Calu3 (cell line): ENCODE measurements around the gene CHRNE. TPM values are rescaled to one million over a fixed set of nuclear protein-coding genes. Genes with fewer than 3 reads are reported as not detected.

ENCODE experiments used
- BruUV-seq: library from RNA; stranded (reverse); fragments of 400-500 nt; replicated peaks from 2 replicates; lab custom pipeline; 2021; lab: Mats Ljungman, UMichigan
- CTCF ChIA-PET: fragments of 300-600 bp; sonication (Branson Sonifier 250); formaldehyde crosslinking; loops from one replicate; lab custom pipeline; 2022; ENCODE audit warnings: antibody characterized with exemption; lab: Charles Lee
- DNase-seq: peaks from one replicate; pipeline ENCODE4 v3.0.0; 2022
- H3K27ac Mint-ChIP-seq: one replicate; pipeline ENCODE4 v1.8.0; 2022; ENCODE audit warnings: mixed read lengths; ENCODE audit not compliant: unreplicated experiment
- H3K27me3 Mint-ChIP-seq: one replicate; pipeline ENCODE4 v1.8.0; 2022; ENCODE audit warnings: mixed read lengths; ENCODE audit not compliant: unreplicated experiment
- H3K36me3 Mint-ChIP-seq: one replicate; pipeline ENCODE4 v1.8.0; 2022; ENCODE audit warnings: mild to moderate bottlenecking, moderate library complexity, mixed read lengths; ENCODE audit not compliant: insufficient read depth, unreplicated experiment
- H3K4me1 Mint-ChIP-seq: one replicate; pipeline ENCODE4 v1.8.0; 2022; ENCODE audit warnings: mild to moderate bottlenecking, low read depth, mixed read lengths; ENCODE audit not compliant: unreplicated experiment
- H3K4me3 Mint-ChIP-seq: one replicate; pipeline ENCODE4 v1.8.0; 2022; ENCODE audit warnings: mild to moderate bottlenecking, low read depth, moderate library complexity, mixed read lengths; ENCODE audit not compliant: unreplicated experiment
- H3K9me3 Mint-ChIP-seq: one replicate; pipeline ENCODE4 v1.8.0; 2022; ENCODE audit warnings: low read depth, mixed read lengths; ENCODE audit not compliant: unreplicated experiment
- intact Hi-C: fragments of 100-400 bp; cut with micrococcal nuclease; formaldehyde crosslinking; loops from one replicate; pipeline ENCODE4 v1.10.0; 2022; ENCODE audit not compliant: unreplicated experiment
- total RNA-seq: library from RNA; stranded (reverse); gene quantifications from 2 replicates; pipeline ENCODE4 v1.2.3, GENCODE V29; 2022
- TF ChIP-seq, protein P1 (sequence below): fragments of 200-600 bp; IDR thresholded peaks from one replicate; pipeline ENCODE4 v1.8.0; 2022; ENCODE audit warnings: antibody characterized with exemption; ENCODE audit not compliant: unreplicated experiment

The CHRNE gene
- total RNA-seq, 1 experiment from 2014 or later = 0.19 TPM

DNA sequence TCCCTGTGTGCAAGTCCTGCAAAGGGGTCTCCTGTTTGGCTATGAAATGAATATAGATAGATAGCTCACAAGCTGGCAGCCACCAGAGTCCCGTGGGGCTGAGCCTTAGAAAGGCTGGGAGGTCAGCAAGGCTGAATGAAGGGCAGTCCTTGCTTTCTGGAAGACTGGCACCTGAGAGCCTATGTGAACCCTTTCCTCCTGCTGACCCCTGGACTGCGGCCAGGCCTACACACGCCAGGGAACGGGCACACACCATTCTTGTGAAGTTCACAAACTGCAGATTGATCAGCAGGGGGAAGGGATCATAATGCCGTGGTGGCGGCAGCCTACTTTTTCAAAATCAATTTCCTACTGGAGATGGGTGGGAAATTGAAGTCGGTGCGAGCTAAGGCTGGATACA, 4.5 kb downstream of the CHRNE start:
- BruUV-seq = no TSS peak
- CTCF ChIA-PET = no interaction called here
- H3K27me3 Mint-ChIP-seq = no peaks in the 10 kb centered on the region
- no peak overlapping the region for H3K27ac Mint-ChIP-seq
- H3K9me3 Mint-ChIP-seq = no peaks in the 10 kb centered on the region
- TF ChIP-seq, protein P1, sequence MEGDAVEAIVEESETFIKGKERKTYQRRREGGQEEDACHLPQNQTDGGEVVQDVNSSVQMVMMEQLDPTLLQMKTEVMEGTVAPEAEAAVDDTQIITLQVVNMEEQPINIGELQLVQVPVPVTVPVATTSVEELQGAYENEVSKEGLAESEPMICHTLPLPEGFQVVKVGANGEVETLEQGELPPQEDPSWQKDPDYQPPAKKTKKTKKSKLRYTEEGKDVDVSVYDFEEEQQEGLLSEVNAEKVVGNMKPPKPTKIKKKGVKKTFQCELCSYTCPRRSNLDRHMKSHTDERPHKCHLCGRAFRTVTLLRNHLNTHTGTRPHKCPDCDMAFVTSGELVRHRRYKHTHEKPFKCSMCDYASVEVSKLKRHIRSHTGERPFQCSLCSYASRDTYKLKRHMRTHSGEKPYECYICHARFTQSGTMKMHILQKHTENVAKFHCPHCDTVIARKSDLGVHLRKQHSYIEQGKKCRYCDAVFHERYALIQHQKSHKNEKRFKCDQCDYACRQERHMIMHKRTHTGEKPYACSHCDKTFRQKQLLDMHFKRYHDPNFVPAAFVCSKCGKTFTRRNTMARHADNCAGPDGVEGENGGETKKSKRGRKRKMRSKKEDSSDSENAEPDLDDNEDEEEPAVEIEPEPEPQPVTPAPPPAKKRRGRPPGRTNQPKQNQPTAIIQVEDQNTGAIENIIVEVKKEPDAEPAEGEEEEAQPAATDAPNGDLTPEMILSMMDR = no peak
- peaks cover 9% of the 10 kb centered on the region for H3K4me1 Mint-ChIP-seq
- intact Hi-C loops = no loop called here
- no peak for DNase-seq
- peaks cover 30% of the 10 kb centered on the region for H3K36me3 Mint-ChIP-seq
- H3K4me3 Mint-ChIP-seq = no peak overlapping the region

- Mint-ChIP-seq H3K4me1 (peaks cover 4% of the 10 kb centered on the region), H3K4me3 (no peak overlapping the region), H3K27ac (no peak overlapping the region), H3K9me3 (no peaks in the 10 kb centered on the region), H3K27me3 (no peaks in the 10 kb centered on the region), H3K36me3 (peaks cover 30% of the 10 kb centered on the region)
- no TSS peak for BruUV-seq
- no peak for DNase-seq
- intact Hi-C loops = no loop called here
- TF ChIP-seq, protein P1 = no peak
- CTCF ChIA-PET = no interaction called here
Observed at GRCh38 chr17:4897785-4898184, 5.1 kb downstream of the CHRNE start.

- H3K27ac Mint-ChIP-seq = no peak overlapping the region
- H3K4me1 Mint-ChIP-seq = no peaks in the 10 kb centered on the region
- intact Hi-C loops = no loop called here
- peaks cover 35% of the 10 kb centered on the region for H3K36me3 Mint-ChIP-seq
- H3K9me3 Mint-ChIP-seq = no peaks in the 10 kb centered on the region
- H3K27me3 Mint-ChIP-seq = no peaks in the 10 kb centered on the region
- no TSS peak for BruUV-seq
- no peak for DNase-seq
- no peak overlapping the region for H3K4me3 Mint-ChIP-seq
- TF ChIP-seq, protein P1 = no peak
- CTCF ChIA-PET = no interaction called here
Observed at GRCh38 chr17:4897198-4897687, 5.7 kb downstream of the CHRNE start.

DNA sequence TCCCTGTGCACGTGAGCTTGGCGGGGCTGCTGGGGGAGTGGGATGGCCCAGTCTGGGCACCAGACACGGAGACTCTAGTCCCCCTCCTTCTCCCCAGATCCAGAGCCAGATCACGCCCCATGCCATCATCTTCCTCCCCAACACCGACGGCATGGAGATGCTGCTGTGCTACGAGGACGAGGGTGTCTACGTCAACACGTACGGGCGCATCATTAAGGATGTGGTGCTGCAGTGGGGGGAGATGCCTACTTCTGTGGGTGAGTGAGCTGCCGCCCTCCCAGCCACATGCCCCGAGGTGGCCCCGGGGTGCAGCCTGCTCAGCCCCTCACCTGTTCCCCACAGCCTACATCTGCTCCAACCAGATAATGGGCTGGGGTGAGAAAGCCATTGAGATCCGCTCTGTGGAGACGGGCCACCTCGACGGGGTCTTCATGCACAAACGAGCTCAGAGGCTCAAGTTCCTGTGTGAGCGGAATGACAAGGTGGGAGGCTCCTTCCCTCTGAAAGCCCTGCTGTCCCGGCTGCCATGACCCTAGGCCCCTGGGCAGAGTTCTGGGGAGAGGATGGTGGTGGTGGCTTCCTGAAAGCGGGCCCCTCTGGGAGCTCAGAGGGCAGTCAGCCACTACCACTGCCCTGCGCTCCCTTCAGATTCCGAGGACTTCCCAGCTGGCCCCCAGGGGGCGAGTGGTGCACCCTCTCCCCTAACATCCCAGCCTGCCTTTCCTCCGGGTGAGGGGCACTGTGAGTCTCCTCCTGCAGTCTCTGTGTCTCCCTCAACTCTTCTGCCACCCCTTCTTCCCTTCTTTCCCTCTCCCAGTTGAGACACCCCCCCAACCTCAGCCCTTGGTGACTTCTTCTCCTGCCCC, 6.3 kb downstream of the CHRNE start:
- H3K27ac Mint-ChIP-seq = no peak overlapping the region
- H3K9me3 Mint-ChIP-seq = no peaks in the 10 kb centered on the region
- no peak overlapping the region for H3K4me3 Mint-ChIP-seq
- H3K4me1 Mint-ChIP-seq = no peaks in the 10 kb centered on the region
- peaks cover 40% of the 10 kb centered on the region for H3K36me3 Mint-ChIP-seq
- no peak for DNase-seq
- TF ChIP-seq, protein P1 = no peak
- CTCF ChIA-PET = no interaction called here
- no peaks in the 10 kb centered on the region for H3K27me3 Mint-ChIP-seq
- intact Hi-C loops = no loop called here
- no TSS peak for BruUV-seq
